Measurements from ENCODE around the gene TRAPPC3. TPM values are rescaled to one million over a fixed set of nuclear protein-coding genes. Genes with fewer than 3 reads are reported as not detected.

The TRAPPC3 gene
- total RNA-seq, 4 donors from 2014 or later, result 64.6 to 104 (median 91.0) TPM

- TF ChIP-seq, protein P1, sequence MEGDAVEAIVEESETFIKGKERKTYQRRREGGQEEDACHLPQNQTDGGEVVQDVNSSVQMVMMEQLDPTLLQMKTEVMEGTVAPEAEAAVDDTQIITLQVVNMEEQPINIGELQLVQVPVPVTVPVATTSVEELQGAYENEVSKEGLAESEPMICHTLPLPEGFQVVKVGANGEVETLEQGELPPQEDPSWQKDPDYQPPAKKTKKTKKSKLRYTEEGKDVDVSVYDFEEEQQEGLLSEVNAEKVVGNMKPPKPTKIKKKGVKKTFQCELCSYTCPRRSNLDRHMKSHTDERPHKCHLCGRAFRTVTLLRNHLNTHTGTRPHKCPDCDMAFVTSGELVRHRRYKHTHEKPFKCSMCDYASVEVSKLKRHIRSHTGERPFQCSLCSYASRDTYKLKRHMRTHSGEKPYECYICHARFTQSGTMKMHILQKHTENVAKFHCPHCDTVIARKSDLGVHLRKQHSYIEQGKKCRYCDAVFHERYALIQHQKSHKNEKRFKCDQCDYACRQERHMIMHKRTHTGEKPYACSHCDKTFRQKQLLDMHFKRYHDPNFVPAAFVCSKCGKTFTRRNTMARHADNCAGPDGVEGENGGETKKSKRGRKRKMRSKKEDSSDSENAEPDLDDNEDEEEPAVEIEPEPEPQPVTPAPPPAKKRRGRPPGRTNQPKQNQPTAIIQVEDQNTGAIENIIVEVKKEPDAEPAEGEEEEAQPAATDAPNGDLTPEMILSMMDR (IDR thresholded peaks at IDR 0.05; ENCODE audit: low read depth), result no peak
Observed at GRCh38 chr1:36148821-36149236, 457 bp downstream of the TRAPPC3 start.

DNA sequence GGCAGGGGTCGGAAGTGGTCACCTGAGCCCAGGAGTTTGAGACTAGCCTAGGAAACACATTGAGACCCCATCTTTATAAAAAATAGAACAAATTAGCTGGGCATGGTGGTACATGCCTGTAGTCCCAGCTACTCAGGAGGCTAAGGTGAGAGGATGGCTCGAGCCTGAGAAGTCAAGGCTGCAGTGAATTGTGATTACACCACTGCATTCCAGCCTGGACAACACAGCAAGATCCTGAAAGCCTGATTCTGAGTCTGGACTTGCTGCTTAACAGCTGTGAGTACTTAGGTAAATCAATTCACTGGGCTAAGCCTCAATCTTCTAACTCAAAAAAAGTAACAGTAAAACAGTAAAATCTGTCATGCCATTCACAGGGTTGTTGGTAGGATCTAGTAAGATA lies 4.9 kb downstream of the TRAPPC3 start:
- TF ChIP-seq, protein P1 (IDR thresholded peaks at IDR 0.05; ENCODE audit: low read depth), result no peak

- TF ChIP-seq, protein P1 (IDR thresholded peaks at IDR 0.05; ENCODE audit: low read depth), result no peak
Observed at GRCh38 chr1:36143424-36143823, 5.9 kb downstream of the TRAPPC3 start.

- TF ChIP-seq, protein P1 (IDR thresholded peaks at IDR 0.05; ENCODE audit: low read depth), result no peak
Observed at GRCh38 chr1:36142121-36142520, 7.2 kb downstream of the TRAPPC3 start.

- TF ChIP-seq, protein P1 (IDR thresholded peaks at IDR 0.05; ENCODE audit: low read depth), result no peak
Observed at GRCh38 chr1:36139521-36139920, 9.8 kb downstream of the TRAPPC3 start.

DNA sequence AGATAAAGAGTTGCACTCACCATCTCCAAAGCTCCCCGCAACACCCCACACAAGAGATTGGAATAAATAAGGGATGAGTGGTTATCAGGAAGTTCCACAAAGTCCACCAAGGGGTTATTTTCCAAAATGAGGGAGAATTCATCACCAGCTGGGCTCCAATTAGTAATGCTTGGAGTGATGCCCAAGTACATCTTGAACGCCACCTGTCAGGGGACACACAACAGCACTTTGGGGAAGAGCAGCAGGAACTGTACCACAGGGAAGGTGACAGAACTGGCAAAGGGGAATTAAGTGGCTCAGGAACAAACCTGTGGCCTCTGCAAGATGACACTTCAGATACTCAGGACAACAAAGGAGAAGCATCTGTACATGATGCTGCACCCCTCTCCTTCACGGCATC lies 11.5 kb downstream of the TRAPPC3 start:
- TF ChIP-seq, protein P1 (IDR thresholded peaks at IDR 0.05; ENCODE audit: low read depth), result no peak

DNA sequence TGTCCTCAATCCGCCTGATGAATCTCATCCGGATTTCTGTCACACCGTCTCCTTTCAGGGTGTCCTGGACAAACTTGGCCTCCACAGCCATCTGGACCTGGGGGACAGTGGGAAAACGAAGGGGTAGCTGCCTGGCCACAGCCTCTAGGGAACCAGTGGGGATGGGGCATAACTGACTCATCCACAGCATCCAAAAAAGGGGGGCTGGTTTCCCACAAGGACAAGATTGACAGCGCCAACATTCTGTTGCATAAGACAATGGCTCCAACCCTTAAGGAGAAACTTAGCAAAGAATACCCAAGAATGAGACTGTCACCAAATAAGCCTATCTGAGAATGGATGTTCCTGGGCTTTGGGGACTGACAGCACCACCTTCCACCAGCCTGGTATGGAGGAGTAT lies 12.1 kb downstream of the TRAPPC3 start:
- TF ChIP-seq, protein P1 (IDR thresholded peaks at IDR 0.05; ENCODE audit: low read depth), result no peak

Measured in subcutaneous adipose tissue (tissue), 4 donors.